ENCODE data around the gene RIT1. TPM values are rescaled to one million over a fixed set of nuclear protein-coding genes. Genes with fewer than 3 reads are reported as not detected.

Gene RIT1
- total and polyA plus RNA-seq, 2 donors (not counting 3 experiments of a cell fraction or from before 2014, with no cell fraction given): 46.4 to 65.5 TPM

GRCh38 chr1:155940482-155940992 is 29.4 kb upstream of the RIT1 start:
- Histone ChIP-seq H3K27ac (ENCODE audit: insufficient read depth, low read depth, low read length) (peak overlapping the region; percentile 90), H3K4me3 (replicated peaks in 1 of 3; ENCODE audit: insufficient read depth in 1 of 3, low read depth in 1 of 3, low read length in 3 of 3) (peak overlapping the region in 1 of 3 experiments; percentile 21), H3K27me3 (ENCODE audit: control insufficient read depth in 2 of 2, insufficient read depth in 2 of 2, low read length in 2 of 2) (no peaks in the 10 kb centered on the region), H3K4me1 (ENCODE audit: control insufficient read depth, extremely low read depth, insufficient read depth, low read length) (peaks cover 28% of the 10 kb centered on the region), H3K4me2 (ENCODE audit: insufficient read depth, low read length) (peak overlapping the region; percentile 87), H3K9ac (replicated peaks; ENCODE audit: extremely low read depth, insufficient read depth, low read length) (peak overlapping the region; percentile 70), H4K20me1 (replicated peaks; ENCODE audit: control insufficient read depth, extremely low read depth, insufficient read depth, low read length) (no peaks in the 10 kb centered on the region), H3K36me3 (ENCODE audit: control insufficient read depth in 2 of 2, extremely low read depth in 1 of 2, insufficient read depth in 2 of 2, low read length in 2 of 2) (no peaks in the 10 kb centered on the region), H3K9me1 (replicated peaks; ENCODE audit: control insufficient read depth, extremely low read depth, insufficient read depth, low read length) (no peaks in the 10 kb centered on the region), H2AFZ (ENCODE audit: low read depth, low read length) (no peak overlapping the region), H3K9me3 (replicated peaks; ENCODE audit: control insufficient read depth, insufficient read depth, low read length) (no peaks in the 10 kb centered on the region), H3K79me2 (ENCODE audit: control insufficient read depth, insufficient read depth, low read length) (no peaks in the 10 kb centered on the region)
- intact Hi-C loops (cut with micrococcal nuclease): loop anchor here (1.0 kb wide), 2 partner anchors 22 to 113 kb away; partner anchors contain the start of gene UBQLN4
- TSS peak; percentile 40 for BruUV-seq (replicated peaks)
- ChIA-PET POLR2A (interaction anchor here (0.7 kb wide), 1 partner anchor 38 kb away, joined by 4 read pairs; the partner anchor contains the start of gene ARHGEF2), CTCF (interaction anchor here (0.8 to 3.8 kb wide), 8 partner anchors 22 to 189 kb away, joined by 3 to 142 read pairs (median 6); partner anchors contain the start of gene ARHGEF2)
- peak; percentile 100 for FAIRE-seq
- TF ChIP-seq POLR2A (IDR thresholded peaks at IDR 0.05; ENCODE audit: low read depth, low read length): peak; percentile 87
- TF ChIP-seq FOS (IDR thresholded peaks at IDR 0.05; ENCODE audit: borderline replicate concordance, insufficient read depth, low read length): peak; percentile 5
- no peak for TF ChIP-seq MYC (IDR thresholded peaks at IDR 0.05; ENCODE audit: low read depth, low read length)
- peak; percentile 91 for TF ChIP-seq POLR2AphosphoS5 (IDR thresholded peaks at IDR 0.05; ENCODE audit: insufficient read depth, low read depth, low read length)
- no peak for TF ChIP-seq EZH2 (IDR thresholded peaks at IDR 0.05; ENCODE audit: borderline replicate concordance, low read depth, low read length, severe bottlenecking)
- TF ChIP-seq GATA2 (IDR thresholded peaks at IDR 0.05; ENCODE audit: insufficient read depth, insufficient read length, low read depth, low read length): no peak
- TF ChIP-seq CTCF (IDR thresholded peaks at IDR 0.05; ENCODE audit: extremely low read depth in 1 of 2, insufficient read depth in 1 of 2, low read depth in 1 of 2, low read length in 2 of 2): no peak
- no peak for TF ChIP-seq MAX (IDR thresholded peaks at IDR 0.05; ENCODE audit: insufficient read depth, insufficient read length)
- TF ChIP-seq JUN (IDR thresholded peaks at IDR 0.05; ENCODE audit: borderline replicate concordance, insufficient read depth, insufficient read length, low read depth): peak; percentile 31
- DNase-seq (ENCODE audit: low read depth, low spot score): peak; percentile 84
- dilution Hi-C loops (cut with MboI; ENCODE audit: extremely low pct_ligation_motif_present, low sequenced_read_pairs): no loop called here
